Neuronal stem cell (in vitro differentiated cells): ENCODE measurements around the gene RAB5A. TPM values are rescaled to one million over a fixed set of nuclear protein-coding genes. Genes with fewer than 3 reads are reported as not detected.
"Not testable (repeated sequence)": the region's sequence is repeated elsewhere in the genome, so short reads cannot be mapped to it uniquely, and the experiment has no call there.

Experiments
- DNase-seq: peaks from one replicate; pipeline ENCODE4 v3.0.0-alpha.2; 2013; ENCODE audit warnings: low spot score
- H2AFZ ChIP-seq: one replicate; pipeline ENCODE4 v1.6.1; 2013; ENCODE audit warnings: mild to moderate bottlenecking, low read length, inconsistent platforms
- H2AK5ac ChIP-seq: 2 replicates; pipeline ENCODE4 v1.6.1; 2013; ENCODE audit warnings: low read depth, mild to moderate bottlenecking, inconsistent platforms, low read length, moderate library complexity, mixed read lengths
- H2BK120ac ChIP-seq: 2 replicates; pipeline ENCODE4 v1.6.1; 2013; ENCODE audit warnings: low read depth, mild to moderate bottlenecking, inconsistent platforms, low read length, moderate library complexity, mixed read lengths
- H2BK12ac ChIP-seq: one replicate; pipeline ENCODE4 v1.6.1; 2013; ENCODE audit warnings: low read length, inconsistent platforms
- H2BK15ac ChIP-seq: 2 replicates; pipeline ENCODE4 v1.6.1; 2013; ENCODE audit warnings: mild to moderate bottlenecking, low read length, inconsistent platforms, mixed read lengths
- H2BK5ac ChIP-seq: one replicate; pipeline ENCODE4 v1.6.1; 2013; ENCODE audit warnings: inconsistent platforms, mild to moderate bottlenecking, low read length, moderate library complexity
- H3K14ac ChIP-seq: one replicate; pipeline ENCODE4 v1.6.1; 2013; ENCODE audit warnings: low read length, inconsistent platforms
- H3K18ac ChIP-seq: 2 replicates; pipeline ENCODE4 v1.6.1; 2013; ENCODE audit warnings: low read length, inconsistent platforms
- H3K23ac ChIP-seq: 2 replicates; pipeline ENCODE4 v1.6.1; 2013; ENCODE audit warnings: low read depth, mild to moderate bottlenecking, mixed read lengths, low read length, inconsistent platforms; ENCODE audit not compliant: poor library complexity
- H3K27ac ChIP-seq: replicated peaks from 3 replicates; pipeline ENCODE4 v1.5.1; 2013; ENCODE audit warnings: low read length, inconsistent platforms
- H3K27me3 ChIP-seq, 3 experiments: 2 replicates each; pipeline ENCODE4 v1.6.1; 2013; ENCODE audit warnings: low read length in 3 of 3, mild to moderate bottlenecking in 2 of 3, inconsistent platforms in 1 of 3, low read depth in 1 of 3, mixed read lengths in 1 of 3, moderate library complexity in 1 of 3; ENCODE audit not compliant: control insufficient read depth in 3 of 3, insufficient read depth in 3 of 3
- H3K36me3 ChIP-seq, 2 donors: replicated peaks in 1 of 2; 2 replicates each; pipeline ENCODE4 v1.6.1; 2013; ENCODE audit warnings: low read length in 2 of 2; ENCODE audit not compliant: control insufficient read depth in 2 of 2, insufficient read depth in 2 of 2
- H3K4ac ChIP-seq: 2 replicates; pipeline ENCODE4 v1.6.1; 2013; ENCODE audit warnings: inconsistent platforms, mild to moderate bottlenecking, low read length, moderate library complexity
- H3K4me1 ChIP-seq, 2 donors: 1 replicate in 1 of 2; 2 replicates in 1 of 2; pipeline ENCODE4 v1.6.1; 2013; ENCODE audit warnings: low read length in 2 of 2, low read depth in 1 of 2; ENCODE audit not compliant: control insufficient read depth in 2 of 2, insufficient read depth in 1 of 2
- H3K4me2 ChIP-seq: one replicate; pipeline ENCODE4 v1.6.1; 2013; ENCODE audit warnings: mild to moderate bottlenecking, low read length, inconsistent platforms; ENCODE audit not compliant: insufficient read depth, poor library complexity, severe bottlenecking
- H3K4me3 ChIP-seq, 2 donors: 2 replicates each; pipeline ENCODE4 v1.5.1; 2013; ENCODE audit warnings: low read length in 2 of 2, mild to moderate bottlenecking in 2 of 2, inconsistent platforms in 1 of 2, moderate library complexity in 1 of 2
- H3K79me1 ChIP-seq: one replicate; pipeline ENCODE4 v1.6.1; 2013; ENCODE audit warnings: low read depth, mild to moderate bottlenecking, inconsistent platforms, low read length, moderate library complexity
- H3K9ac ChIP-seq: one replicate; pipeline ENCODE4 v1.6.1; 2013; ENCODE audit warnings: mild to moderate bottlenecking, low read depth, low read length, inconsistent platforms; ENCODE audit not compliant: poor library complexity
- H3K9me3 ChIP-seq, 2 donors: replicated peaks in 1 of 2; 2 replicates each; pipeline versions ENCODE3 to v1.6.1; 2013; ENCODE audit warnings: low read length in 2 of 2, mild to moderate bottlenecking in 2 of 2, inconsistent platforms in 1 of 2, low read depth in 1 of 2, mixed read lengths in 1 of 2, moderate library complexity in 1 of 2; ENCODE audit not compliant: control insufficient read depth in 2 of 2, insufficient read depth in 1 of 2
- H4K8ac ChIP-seq: one replicate; pipeline ENCODE4 v1.6.1; 2013; ENCODE audit warnings: low read depth, mild to moderate bottlenecking, inconsistent platforms, low read length, moderate library complexity
- H4K91ac ChIP-seq: one replicate; pipeline ENCODE4 v1.6.1; 2013; ENCODE audit warnings: low read length, low read depth, mild to moderate bottlenecking, inconsistent platforms; ENCODE audit not compliant: poor library complexity
- WGBS, 2 donors: extraction: QIAGEN DNeasy Blood & Tissue Kit; methylation state at CpG; one replicate each; pipeline ENCODE4 v1.1.7; 2013; ENCODE audit warnings: missing lambda C conversion rate in 2 of 2, mixed read lengths in 1 of 2; ENCODE audit not compliant: insufficient read length in 2 of 2, insufficient replicate concordance in 1 of 2; ENCODE audit errors: extremely low coverage in 2 of 2; 5-methylcytosine and 5-hydroxymethylcytosine counted together
- polyA plus RNA-seq, 2 experiments: library from polyadenylated mRNA; stranded (reverse); fragments of 200-250 nt; gene quantifications; one replicate each; pipeline ENCODE4 v1.2.3, GENCODE V29; 2013

Gene RAB5A
- 42.9 TPM for polyA plus RNA-seq (2013, experiment 1 of 2)
- 41.2 TPM for polyA plus RNA-seq (2013, experiment 2 of 2)

- H4K91ac ChIP-seq, result peak within 1 kb of the TSS; percentile 67
- no peaks in the 10 kb centered on the region for H3K9me3 ChIP-seq
- peak within 1 kb of the TSS; percentile 97 for H3K9ac ChIP-seq
- H2BK15ac ChIP-seq, result no peak within 1 kb of the TSS
- WGBS, 2 donors, result no CpG with 5 or more reads among the region's 73 CpGs
- no peaks in the 10 kb centered on the region for H3K27me3 ChIP-seq
- H2BK120ac ChIP-seq, result no peak within 1 kb of the TSS
- peak within 1 kb of the TSS; percentile 87 for H3K4ac ChIP-seq
- H3K27ac ChIP-seq, result peak within 1 kb of the TSS; percentile 89
- peak within 1 kb of the TSS; percentile 75 for H3K4me2 ChIP-seq
- peak within 1 kb of the TSS; percentile 87 for H3K23ac ChIP-seq
- H3K14ac ChIP-seq, result peak within 1 kb of the TSS; percentile 89
- H2AK5ac ChIP-seq, result peak within 1 kb of the TSS; percentile 94
- H3K36me3 ChIP-seq, result peaks cover 6 to 28% of the 10 kb centered on the region in 2 donors
- peak within 1 kb of the TSS; percentile 88 to 97 for H3K4me3 ChIP-seq
- peak; percentile 92 for DNase-seq
- H2BK5ac ChIP-seq, result peak within 1 kb of the TSS; percentile 97
- H2AFZ ChIP-seq, result peak within 1 kb of the TSS; percentile 89
- peaks cover 2% of the 10 kb centered on the region for H3K79me1 ChIP-seq
- H2BK12ac ChIP-seq, result no peak within 1 kb of the TSS
- H4K8ac ChIP-seq, result no peak within 1 kb of the TSS
- peaks cover 2 to 3% of the 10 kb centered on the region in 2 donors for H3K4me1 ChIP-seq
- peak within 1 kb of the TSS; percentile 96 for H3K18ac ChIP-seq
Measured at GRCh38 chr3:19946832-19947548, at the start of gene RAB5A. RAB5A (plus strand) TSS chr3:19947097; CDS start chr3:19950899, 3,802 bp downstream.

GRCh38 chr3:19898721-19899120 lies 48.2 kb upstream of the RAB5A start:
- Histone ChIP-seq H2AFZ (no peak overlapping the region), H4K8ac (no peak overlapping the region), H2AK5ac (no peak overlapping the region), H3K36me3 (no peaks in the 10 kb centered on the region), H3K4me3 (no peak overlapping the region), H3K4me2 (no peak overlapping the region), H2BK15ac (no peak overlapping the region), H4K91ac (no peak overlapping the region), H2BK12ac (no peak overlapping the region), H2BK120ac (no peak overlapping the region), H3K27ac (no peak overlapping the region), H3K9ac (no peak overlapping the region), H3K18ac (no peak overlapping the region), H3K79me1 (no peaks in the 10 kb centered on the region), H3K14ac (no peak overlapping the region), H3K4ac (no peak overlapping the region), H3K27me3 (peaks cover 0 to 2% (median 0%) of the 10 kb centered on the region in 3 experiments), H3K4me1 (peaks cover 0 to 3% of the 10 kb centered on the region in 2 donors), H3K9me3 (no peaks in the 10 kb centered on the region), H3K23ac (no peak overlapping the region), H2BK5ac (no peak overlapping the region)
- DNase-seq, result no peak
- 100% methylated on average over 1 of the region's 2 CpGs; no CpG with 5 or more reads in 1 of the 2 donors for WGBS, 2 donors

- Histone ChIP-seq H3K14ac (no peak overlapping the region), H4K8ac (no peak overlapping the region), H3K9me3 (no peaks in the 10 kb centered on the region), H3K4ac (no peak overlapping the region), H2BK15ac (no peak overlapping the region), H3K9ac (no peak overlapping the region), H3K79me1 (no peaks in the 10 kb centered on the region), H4K91ac (no peak overlapping the region), H3K27ac (no peak overlapping the region), H3K18ac (no peak overlapping the region), H2AFZ (no peak overlapping the region), H3K4me3 (no peak overlapping the region), H3K36me3 (no peaks in the 10 kb centered on the region), H3K23ac (no peak overlapping the region), H2BK120ac (no peak overlapping the region), H2BK12ac (no peak overlapping the region), H3K4me2 (no peak overlapping the region), H2BK5ac (no peak overlapping the region), H3K4me1 (peaks cover 0 to 3% of the 10 kb centered on the region in 2 donors), H2AK5ac (no peak overlapping the region), H3K27me3 (peaks cover 0 to 2% (median 0%) of the 10 kb centered on the region in 3 experiments)
- no peak for DNase-seq
- no CpG with 5 or more reads among the region's 2 CpGs for whole genome bisulfite sequencing, 2 donors
Measured at GRCh38 chr3:19899264-19899663, 47.6 kb upstream of the RAB5A start.

- H3K27ac ChIP-seq, H2BK120ac ChIP-seq, H3K79me1 ChIP-seq, H3K27me3 ChIP-seq, H3K14ac ChIP-seq, H3K9ac ChIP-seq, H2AFZ ChIP-seq, DNase-seq, H2BK5ac ChIP-seq, H3K4me1 ChIP-seq, H2AK5ac ChIP-seq, H4K8ac ChIP-seq, H3K9me3 ChIP-seq, H3K18ac ChIP-seq, H4K91ac ChIP-seq, H3K36me3 ChIP-seq, H3K23ac ChIP-seq, H3K4me2 ChIP-seq, H3K4ac ChIP-seq, H2BK12ac ChIP-seq, H3K4me3 ChIP-seq, H2BK15ac ChIP-seq: not testable (repeated sequence)
- no CpG with 5 or more reads among the region's 7 CpGs for WGBS, 2 donors
Measured at GRCh38 chr3:19899833-19900232, 47.1 kb upstream of the RAB5A start.
